Spinal cord (tissue), 10 donors: ENCODE results near the gene XRCC3. TPM values are rescaled to one million over a fixed set of nuclear protein-coding genes. Genes with fewer than 3 reads are reported as not detected.

Source experiments
- DNase-seq, 6 donors: peaks; one replicate each; pipeline versions ENCODE4 v3.0.0 to v3.0.0-alpha.2; 2013 to 2015; ENCODE audit warnings: low spot score in 6 of 6, low read depth in 4 of 6
- H3K27ac ChIP-seq: one replicate; pipeline ENCODE4 v1.5.1; 2013; ENCODE audit warnings: low read depth, low read length, control low read depth
- H3K27me3 ChIP-seq: one replicate; pipeline ENCODE4 v1.6.1; 2013; ENCODE audit warnings: low read length; ENCODE audit not compliant: control insufficient read depth, insufficient read depth
- H3K36me3 ChIP-seq: one replicate; pipeline ENCODE4 v1.6.1; 2013; ENCODE audit warnings: low read length; ENCODE audit not compliant: control insufficient read depth, insufficient read depth
- H3K4me1 ChIP-seq: one replicate; pipeline ENCODE4 v1.6.1; 2013; ENCODE audit warnings: low read length; ENCODE audit not compliant: control insufficient read depth, insufficient read depth
- H3K4me3 ChIP-seq: one replicate; pipeline ENCODE4 v1.5.1; 2013; ENCODE audit warnings: low read depth, low read length, control low read depth
- H3K9me3 ChIP-seq: one replicate; pipeline ENCODE4 v1.6.1; 2013; ENCODE audit warnings: low read length; ENCODE audit not compliant: control insufficient read depth, insufficient read depth
- WGBS: methylation state at CpG from one replicate; pipeline ENCODE4 v1.1.5; 2013; ENCODE audit warnings: missing lambda C conversion rate; ENCODE audit not compliant: insufficient coverage; 5-methylcytosine and 5-hydroxymethylcytosine counted together
- polyA plus RNA-seq, 2 donors: library from polyadenylated mRNA; unstranded; fragments of 120-200 nt; gene quantifications; one replicate each; pipeline ENCODE4 v1.2.1, GENCODE V29; 2013; ENCODE audit not compliant: insufficient read length in 2 of 2
- total RNA-seq, 2 donors: library from RNA; depleted of rRNA in 1 of 2; stranded (reverse); fragments of 120-200 nt in 1 of 2; fragments of >200 nt in 1 of 2; gene quantifications; one replicate each; pipeline versions ENCODE4 v1.2.3 to v1.2.4, GENCODE V29; 2013 to 2014
- donor health status: healthy.

XRCC3 gene
- total and polyA plus RNA-seq, 4 donors, result 10.9 to 20.6 (median 13.6) TPM

DNA sequence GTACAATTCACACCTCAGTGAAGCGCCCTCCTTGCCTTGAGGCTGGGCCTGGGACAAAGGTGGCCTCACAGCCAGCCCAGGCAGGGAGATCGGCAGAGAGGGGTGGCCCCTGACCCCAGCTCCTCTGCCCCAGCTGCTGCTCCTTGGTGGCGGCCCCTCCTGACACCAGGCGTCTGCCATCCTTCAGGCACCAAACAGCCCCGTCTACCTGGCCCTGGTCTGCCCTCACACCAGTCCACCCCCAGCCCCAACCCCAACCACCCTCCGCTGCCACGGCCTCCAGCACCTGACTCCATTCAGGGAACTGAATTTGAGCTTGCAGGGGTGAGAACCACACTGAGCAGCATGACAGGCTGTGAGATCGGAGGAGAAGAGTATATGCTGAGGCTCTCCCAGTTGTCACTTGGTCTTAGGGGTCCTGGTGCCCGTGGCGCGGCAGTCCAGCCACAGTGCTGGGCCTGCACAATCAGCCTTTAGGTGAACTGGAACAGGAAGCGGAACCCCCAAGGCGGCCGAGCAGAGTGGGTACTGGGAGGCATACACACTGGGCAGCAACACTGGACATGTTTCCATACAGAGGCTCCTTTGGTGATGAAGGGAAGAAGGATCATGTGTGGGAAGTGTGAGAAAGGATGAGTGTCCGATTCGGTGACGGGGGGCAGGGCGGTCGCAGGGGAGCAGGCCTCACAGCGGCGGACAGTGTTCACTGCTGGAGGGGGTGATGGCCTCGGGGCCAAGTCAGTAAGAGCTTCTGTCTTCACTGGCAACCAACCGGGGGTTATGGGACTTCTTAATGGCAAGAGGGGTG, 19.0 kb upstream of the XRCC3 start:
- WGBS, result 85% methylated on average over 20 of the region's 23 CpGs
- H3K27me3 ChIP-seq, result no peaks in the 10 kb centered on the region
- H3K27ac ChIP-seq, result no peak overlapping the region
- peaks cover 83% of the 10 kb centered on the region for H3K36me3 ChIP-seq
- peaks cover 63% of the 10 kb centered on the region for H3K4me1 ChIP-seq
- no peaks in the 10 kb centered on the region for H3K9me3 ChIP-seq
- no peak for DNase-seq
- H3K4me3 ChIP-seq, result no peak overlapping the region

DNA sequence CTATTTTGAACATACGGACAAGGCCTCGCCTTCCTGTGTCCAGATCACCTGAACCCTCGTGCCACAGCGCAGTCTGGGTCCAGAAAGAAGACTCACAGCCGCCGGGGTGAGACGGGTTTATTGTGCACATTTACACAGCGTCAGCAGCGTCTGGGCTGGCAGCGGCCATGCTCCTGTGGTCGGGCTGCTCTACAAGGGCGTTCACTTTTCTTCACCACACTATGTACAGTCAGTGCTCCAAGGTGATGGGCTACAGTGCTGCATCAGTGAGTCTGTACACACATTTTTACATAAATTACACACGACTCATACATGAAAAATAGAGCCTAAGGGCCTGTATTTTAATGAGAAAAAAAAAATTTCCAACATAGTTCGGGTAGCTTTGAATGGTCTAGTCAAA, 18.4 kb upstream of the XRCC3 start:
- WGBS, result 94% methylated on average over 6 of the region's 14 CpGs
- Histone ChIP-seq H3K4me1 (peaks cover 57% of the 10 kb centered on the region), H3K4me3 (no peak overlapping the region), H3K9me3 (no peaks in the 10 kb centered on the region), H3K27ac (no peak overlapping the region), H3K27me3 (no peaks in the 10 kb centered on the region), H3K36me3 (peaks cover 83% of the 10 kb centered on the region)
- DNase-seq, result no peak

DNA sequence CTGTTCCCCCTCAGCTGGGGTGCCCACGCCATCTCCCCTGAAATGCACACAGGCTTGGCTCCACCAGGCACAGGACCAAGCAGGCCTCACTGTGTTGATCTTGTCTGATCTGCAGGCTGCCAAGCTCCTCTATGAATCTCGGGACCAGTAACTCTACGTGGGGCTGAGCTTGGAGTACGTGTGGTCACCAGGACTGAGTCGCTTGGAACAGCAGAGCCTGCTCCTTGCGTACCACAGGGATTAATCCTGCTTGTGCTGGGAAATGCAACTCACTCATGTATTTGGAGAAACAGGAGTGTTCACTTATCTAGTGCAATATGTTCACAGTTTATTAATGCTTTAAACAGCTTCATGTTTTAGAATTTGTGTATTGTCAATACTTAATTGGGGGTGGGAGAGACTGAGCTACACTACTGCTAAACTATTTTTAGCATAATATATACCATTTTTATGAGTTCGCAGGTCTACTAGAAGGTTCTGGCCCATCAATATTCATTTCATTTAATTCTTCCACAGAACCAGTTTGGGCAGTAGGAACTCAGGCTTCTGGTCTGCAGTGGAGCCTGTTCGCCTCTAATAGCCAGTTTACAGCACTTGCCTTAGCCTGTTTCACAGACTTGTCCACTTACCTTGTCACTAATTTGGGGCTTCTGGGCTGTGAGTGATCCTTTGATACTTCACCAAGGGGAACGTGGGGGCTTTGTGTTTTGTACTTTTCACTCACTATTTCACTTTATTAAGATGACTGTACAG, 17.8 kb upstream of the XRCC3 start:
- no peak overlapping the region for H3K4me3 ChIP-seq
- peaks cover 55% of the 10 kb centered on the region for H3K4me1 ChIP-seq
- peaks cover 85% of the 10 kb centered on the region for H3K36me3 ChIP-seq
- H3K27ac ChIP-seq, result no peak overlapping the region
- no peak for DNase-seq
- H3K9me3 ChIP-seq, result no peaks in the 10 kb centered on the region
- WGBS, result 88% methylated on average over 6 of the region's 9 CpGs
- H3K27me3 ChIP-seq, result no peaks in the 10 kb centered on the region

DNA sequence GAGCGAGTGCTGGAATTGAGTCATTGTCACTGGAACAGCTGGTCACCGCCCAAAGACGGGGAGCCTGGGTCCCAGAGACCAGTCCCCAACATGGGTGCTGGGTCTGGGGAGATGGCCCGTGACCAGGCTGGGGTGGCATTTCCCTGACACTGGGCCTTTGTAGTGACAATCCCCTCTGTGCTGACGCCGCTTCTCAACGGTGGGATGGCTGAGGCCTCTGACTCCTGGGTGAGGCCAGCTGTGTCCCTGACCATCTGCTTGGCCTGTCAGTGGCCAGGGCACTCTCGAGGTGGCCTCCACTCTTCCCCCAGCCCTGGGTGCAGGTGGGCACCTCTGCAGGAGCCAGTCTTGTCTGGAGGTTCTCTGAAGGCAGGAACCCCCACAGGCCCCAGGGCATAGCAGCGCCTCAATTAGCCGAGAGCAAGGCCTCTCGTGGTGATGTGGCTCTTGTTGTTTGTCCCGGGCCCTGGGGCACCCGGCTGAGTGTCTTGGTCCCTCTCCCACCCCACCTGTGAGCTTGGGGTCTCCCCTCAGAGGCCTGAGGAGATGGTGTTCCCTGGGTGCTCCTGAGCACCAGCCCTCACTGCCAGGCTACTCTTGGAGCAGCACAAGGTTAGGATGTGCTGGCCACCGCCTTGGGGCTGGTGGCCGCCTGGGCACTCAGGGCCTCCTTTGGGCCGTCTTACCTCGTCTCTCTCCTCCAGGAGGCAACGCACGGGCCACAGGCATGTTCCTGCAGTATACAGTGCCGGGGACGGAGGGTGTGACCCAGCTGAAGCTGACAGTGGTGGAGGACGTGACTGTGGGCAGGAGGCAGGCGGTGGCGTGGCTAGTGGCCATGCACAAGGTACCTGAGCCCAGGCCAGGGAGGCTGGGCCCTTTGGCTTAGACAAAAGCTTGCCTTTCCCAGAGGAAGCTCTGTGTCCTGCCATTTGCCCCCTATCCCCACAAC, 16.9 kb upstream of the XRCC3 start:
- Histone ChIP-seq H3K36me3 (peaks cover 86% of the 10 kb centered on the region), H3K27me3 (no peaks in the 10 kb centered on the region), H3K4me3 (no peak overlapping the region), H3K9me3 (no peaks in the 10 kb centered on the region), H3K27ac (no peak overlapping the region), H3K4me1 (peaks cover 53% of the 10 kb centered on the region)
- no peak for DNase-seq
- WGBS, result 90% methylated on average over 21 of the region's 24 CpGs

DNA sequence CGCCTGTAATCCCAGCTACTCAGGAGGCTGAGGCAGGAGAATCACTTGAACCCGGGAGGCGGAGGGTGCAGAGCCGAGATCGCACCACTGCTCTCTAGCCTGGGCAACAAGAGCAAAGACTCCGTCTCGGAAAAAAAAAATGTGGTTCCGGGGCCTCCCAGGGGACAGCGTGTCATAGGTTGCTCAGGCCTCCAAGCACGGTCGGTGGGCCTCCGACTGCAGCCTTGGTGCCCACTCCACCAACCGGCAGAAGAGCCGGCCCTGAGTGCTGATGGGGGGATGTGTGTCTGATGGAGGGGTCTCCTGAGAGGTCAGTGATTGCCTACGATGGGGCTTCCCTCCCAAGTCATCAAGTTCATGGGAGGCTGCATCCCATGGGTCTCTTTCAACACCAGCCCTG, 16.2 kb upstream of the XRCC3 start:
- H3K36me3 ChIP-seq, result peaks cover 85% of the 10 kb centered on the region
- H3K27ac ChIP-seq, result no peak overlapping the region
- no peaks in the 10 kb centered on the region for H3K9me3 ChIP-seq
- no peak for DNase-seq
- no peaks in the 10 kb centered on the region for H3K27me3 ChIP-seq
- peaks cover 45% of the 10 kb centered on the region for H3K4me1 ChIP-seq
- no peak overlapping the region for H3K4me3 ChIP-seq
- 91% methylated on average over 13 of the region's 15 CpGs for WGBS

- no peak overlapping the region for H3K27ac ChIP-seq
- H3K9me3 ChIP-seq, result no peaks in the 10 kb centered on the region
- no peak overlapping the region for H3K4me3 ChIP-seq
- DNase-seq, result peak in 2 of 6 donors; percentile 39 to 71
- H3K4me1 ChIP-seq, result peaks cover 36% of the 10 kb centered on the region
- H3K27me3 ChIP-seq, result no peaks in the 10 kb centered on the region
- 58% methylated on average over 14 of the region's 15 CpGs for WGBS
- peaks cover 86% of the 10 kb centered on the region for H3K36me3 ChIP-seq
Observed at GRCh38 chr14:103730490-103731035, 15.3 kb upstream of the XRCC3 start.

- no peak overlapping the region for H3K4me3 ChIP-seq
- WGBS, result 86% methylated on average over 18 of the region's 24 CpGs
- no peaks in the 10 kb centered on the region for H3K27me3 ChIP-seq
- no peak overlapping the region for H3K27ac ChIP-seq
- DNase-seq, result no peak
- H3K4me1 ChIP-seq, result peaks cover 35% of the 10 kb centered on the region
- no peaks in the 10 kb centered on the region for H3K9me3 ChIP-seq
- H3K36me3 ChIP-seq, result peaks cover 90% of the 10 kb centered on the region
Observed at GRCh38 chr14:103729496-103730448, 14.5 kb upstream of the XRCC3 start.

GRCh38 chr14:103728721-103729120, 13.5 kb upstream of the XRCC3 start:
- no peak overlapping the region for H3K4me3 ChIP-seq
- whole genome bisulfite sequencing, result 81% methylated on average over 12 of the region's 12 CpGs
- H3K36me3 ChIP-seq, result peaks cover 88% of the 10 kb centered on the region
- peaks cover 40% of the 10 kb centered on the region for H3K4me1 ChIP-seq
- no peaks in the 10 kb centered on the region for H3K9me3 ChIP-seq
- no peaks in the 10 kb centered on the region for H3K27me3 ChIP-seq
- DNase-seq, result no peak
- no peak overlapping the region for H3K27ac ChIP-seq
